ENCODE results near the gene CAMKK1. TPM values are rescaled to one million over a fixed set of nuclear protein-coding genes. Genes with fewer than 3 reads are reported as not detected.

Gene CAMKK1
- polyA plus RNA-seq, 1 donor (not counting 4 experiments of a cell fraction or from before 2014, with no cell fraction given) = 2.5 TPM

GRCh38 chr17:3923466-3924190, 30.8 kb upstream of the CAMKK1 start:
- H3K27ac ChIP-seq (ENCODE audit: control insufficient read depth, insufficient read depth, low read length) = no peak overlapping the region

GRCh38 chr17:3922765-3923164, 29.9 kb upstream of the CAMKK1 start:
- no peak overlapping the region for H3K4me2 ChIP-seq (ENCODE audit: control insufficient read depth, extremely low read depth, insufficient read depth, low read depth, low read length)
- H3K9ac ChIP-seq (ENCODE audit: control insufficient read depth, extremely low read depth, insufficient read depth, low read length) = no peak overlapping the region
- dilution Hi-C loops (cut with MboI; ENCODE audit: extremely low pct_ligation_motif_present, low sequenced_read_pairs) = no loop called here
- no peaks in the 10 kb centered on the region for H3K79me2 ChIP-seq (ENCODE audit: control insufficient read depth, insufficient read depth, low read length)
- no peak overlapping the region for H3K4me3 ChIP-seq (ENCODE audit: control insufficient read depth in 2 of 3, extremely low read depth in 1 of 3, insufficient read depth in 2 of 3, low read depth in 1 of 3, low read length in 3 of 3)
- no peaks in the 10 kb centered on the region for H3K9me1 ChIP-seq (ENCODE audit: control insufficient read depth, extremely low read depth, insufficient read depth, low read length)
- no peaks in the 10 kb centered on the region for H4K20me1 ChIP-seq (ENCODE audit: control insufficient read depth, extremely low read depth, insufficient read depth, low read length)
- H2AFZ ChIP-seq (ENCODE audit: control insufficient read depth, low read length) = no peak overlapping the region
- FAIRE-seq = no peak
- TF ChIP-seq CTCF (optimal IDR thresholded peaks at IDR 0.05 in 1 of 3, IDR thresholded peaks at IDR 0.05 in 1 of 3, conservative IDR thresholded peaks at IDR 0.05 in 1 of 3; ENCODE audit: extremely low read depth in 1 of 3, insufficient read depth in 2 of 3, low read length in 3 of 3) (no peak), EZH2 (IDR thresholded peaks at IDR 0.05; ENCODE audit: low read length) (no peak)
- H3K4me1 ChIP-seq (ENCODE audit: control insufficient read depth, extremely low read depth, insufficient read depth, low read length) = no peaks in the 10 kb centered on the region
- H3K27ac ChIP-seq (ENCODE audit: control insufficient read depth, insufficient read depth, low read length) = no peak overlapping the region
- H3K9me3 ChIP-seq (ENCODE audit: control insufficient read depth, low read depth, low read length) = no peaks in the 10 kb centered on the region
- DNase-seq (ENCODE audit: low read depth, low spot score) = no peak
- peaks cover 5% of the 10 kb centered on the region for H3K27me3 ChIP-seq (ENCODE audit: control insufficient read depth, extremely low read depth, insufficient read depth, low read length)
- no peaks in the 10 kb centered on the region for H3K36me3 ChIP-seq (ENCODE audit: control insufficient read depth in 2 of 2, extremely low read depth in 1 of 2, insufficient read depth in 2 of 2, low read length in 2 of 2)

More at GRCh38 chr17:3923466-3924190, 30.8 kb upstream of the CAMKK1 start:
- H3K79me2 ChIP-seq (ENCODE audit: control insufficient read depth, insufficient read depth, low read length) = no peaks in the 10 kb centered on the region
- no peaks in the 10 kb centered on the region for H4K20me1 ChIP-seq (ENCODE audit: control insufficient read depth, extremely low read depth, insufficient read depth, low read length)
- dilution Hi-C loops (cut with MboI; ENCODE audit: extremely low pct_ligation_motif_present, low sequenced_read_pairs) = no loop called here
- no peaks in the 10 kb centered on the region for H3K9me3 ChIP-seq (ENCODE audit: control insufficient read depth, low read depth, low read length)
- peaks cover 10% of the 10 kb centered on the region for H3K27me3 ChIP-seq (ENCODE audit: control insufficient read depth, extremely low read depth, insufficient read depth, low read length)
- no peaks in the 10 kb centered on the region for H3K36me3 ChIP-seq (ENCODE audit: control insufficient read depth in 2 of 2, extremely low read depth in 1 of 2, insufficient read depth in 2 of 2, low read length in 2 of 2)
- no peak overlapping the region for H3K9ac ChIP-seq (ENCODE audit: control insufficient read depth, extremely low read depth, insufficient read depth, low read length)
- H3K4me2 ChIP-seq (ENCODE audit: control insufficient read depth, extremely low read depth, insufficient read depth, low read depth, low read length) = no peak overlapping the region
- FAIRE-seq = no peak
- H2AFZ ChIP-seq (ENCODE audit: control insufficient read depth, low read length) = no peak overlapping the region
- no peak overlapping the region for H3K4me3 ChIP-seq (ENCODE audit: control insufficient read depth in 2 of 3, extremely low read depth in 1 of 3, insufficient read depth in 2 of 3, low read depth in 1 of 3, low read length in 3 of 3)
- no peaks in the 10 kb centered on the region for H3K9me1 ChIP-seq (ENCODE audit: control insufficient read depth, extremely low read depth, insufficient read depth, low read length)
- DNase-seq (ENCODE audit: low read depth, low spot score) = no peak
- no peak for TF ChIP-seq CTCF (optimal IDR thresholded peaks at IDR 0.05 in 1 of 3, IDR thresholded peaks at IDR 0.05 in 1 of 3, conservative IDR thresholded peaks at IDR 0.05 in 1 of 3; ENCODE audit: extremely low read depth in 1 of 3, insufficient read depth in 2 of 3, low read length in 3 of 3)
- no peak for TF ChIP-seq EZH2 (IDR thresholded peaks at IDR 0.05; ENCODE audit: low read length)
- H3K4me1 ChIP-seq (ENCODE audit: control insufficient read depth, extremely low read depth, insufficient read depth, low read length) = no peaks in the 10 kb centered on the region

Data from keratinocyte (primary cell).